SKM-1 treated with dmso at 0.1 percent for 144 hours (cell line): ENCODE data around the gene SOX15.

Experiments used
- DNase-seq: peaks from one replicate; lab custom pipeline; 2025; ENCODE audit not compliant: unreplicated experiment; lab: John Stamatoyannopoulos, UW

The SOX15 gene

DNA sequence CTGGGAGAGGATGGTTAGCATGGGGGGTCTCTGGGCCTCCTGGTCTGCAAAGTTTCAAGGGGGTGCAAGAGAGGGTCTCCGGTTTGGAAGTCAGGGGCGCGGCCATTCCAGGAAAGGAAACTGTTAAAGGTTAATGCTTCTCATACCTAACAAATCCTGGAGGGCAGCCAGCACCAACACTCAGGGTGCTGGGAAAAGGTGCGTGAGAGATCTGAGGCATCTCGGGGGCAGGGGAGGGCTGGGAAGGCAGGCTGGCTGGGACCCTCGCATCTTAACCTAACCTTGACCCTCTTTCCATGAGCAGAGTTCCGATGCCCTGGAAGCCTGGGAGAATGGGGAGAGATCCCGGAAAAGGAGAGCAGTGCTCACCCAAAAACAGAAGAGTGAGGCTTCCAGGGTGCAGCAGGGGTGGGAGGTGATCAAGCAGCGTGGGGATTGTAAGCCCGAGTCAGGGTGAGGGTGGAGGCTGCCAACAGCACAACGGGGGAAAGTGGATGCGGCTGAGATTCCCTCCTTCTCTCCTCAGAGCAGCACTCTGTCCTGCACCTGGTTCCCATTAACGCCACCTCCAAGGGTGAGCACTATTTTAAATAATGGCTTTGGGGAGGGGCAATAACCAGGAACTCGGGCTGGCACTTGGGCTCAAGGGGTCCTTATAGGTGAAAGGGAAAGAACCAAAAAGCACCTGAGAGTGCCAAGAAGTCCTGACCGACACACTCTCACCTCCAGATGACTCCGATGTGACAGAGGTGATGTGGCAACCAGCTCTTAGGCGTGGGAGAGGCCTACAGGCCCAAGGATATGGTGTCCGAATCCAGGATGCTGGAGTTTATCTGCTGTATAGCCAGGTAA, 30.3 kb downstream of the SOX15 start:
- DNase-seq: no peak

DNA sequence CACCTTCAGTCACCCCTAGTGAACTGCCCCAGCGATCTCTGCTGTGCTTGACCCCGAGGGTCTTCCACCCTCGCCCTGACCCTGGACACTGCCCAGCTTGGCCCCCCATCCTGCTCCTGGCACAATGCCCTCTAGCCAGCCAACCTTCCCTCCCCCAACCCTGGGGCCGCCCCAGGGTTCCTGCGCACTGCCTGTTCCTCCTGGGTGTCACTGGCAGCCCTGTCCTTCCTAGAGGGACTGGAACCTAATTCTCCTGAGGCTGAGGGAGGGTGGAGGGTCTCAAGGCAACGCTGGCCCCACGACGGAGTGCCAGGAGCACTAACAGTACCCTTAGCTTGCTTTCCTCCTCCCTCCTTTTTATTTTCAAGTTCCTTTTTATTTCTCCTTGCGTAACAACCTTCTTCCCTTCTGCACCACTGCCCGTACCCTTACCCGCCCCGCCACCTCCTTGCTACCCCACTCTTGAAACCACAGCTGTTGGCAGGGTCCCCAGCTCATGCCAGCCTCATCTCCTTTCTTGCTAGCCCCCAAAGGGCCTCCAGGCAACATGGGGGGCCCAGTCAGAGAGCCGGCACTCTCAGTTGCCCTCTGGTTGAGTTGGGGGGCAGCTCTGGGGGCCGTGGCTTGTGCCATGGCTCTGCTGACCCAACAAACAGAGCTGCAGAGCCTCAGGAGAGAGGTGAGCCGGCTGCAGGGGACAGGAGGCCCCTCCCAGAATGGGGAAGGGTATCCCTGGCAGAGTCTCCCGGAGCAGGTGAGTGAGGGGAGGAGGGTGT, 31.2 kb downstream of the SOX15 start, which contains the start of gene TNFSF13:
TNFSF13 (plus strand) TSS at position 207 of the 776 bp plus-strand sequence; CDS start at position 497, 290 bp downstream.
- peak; percentile 71 for DNase-seq

DNA sequence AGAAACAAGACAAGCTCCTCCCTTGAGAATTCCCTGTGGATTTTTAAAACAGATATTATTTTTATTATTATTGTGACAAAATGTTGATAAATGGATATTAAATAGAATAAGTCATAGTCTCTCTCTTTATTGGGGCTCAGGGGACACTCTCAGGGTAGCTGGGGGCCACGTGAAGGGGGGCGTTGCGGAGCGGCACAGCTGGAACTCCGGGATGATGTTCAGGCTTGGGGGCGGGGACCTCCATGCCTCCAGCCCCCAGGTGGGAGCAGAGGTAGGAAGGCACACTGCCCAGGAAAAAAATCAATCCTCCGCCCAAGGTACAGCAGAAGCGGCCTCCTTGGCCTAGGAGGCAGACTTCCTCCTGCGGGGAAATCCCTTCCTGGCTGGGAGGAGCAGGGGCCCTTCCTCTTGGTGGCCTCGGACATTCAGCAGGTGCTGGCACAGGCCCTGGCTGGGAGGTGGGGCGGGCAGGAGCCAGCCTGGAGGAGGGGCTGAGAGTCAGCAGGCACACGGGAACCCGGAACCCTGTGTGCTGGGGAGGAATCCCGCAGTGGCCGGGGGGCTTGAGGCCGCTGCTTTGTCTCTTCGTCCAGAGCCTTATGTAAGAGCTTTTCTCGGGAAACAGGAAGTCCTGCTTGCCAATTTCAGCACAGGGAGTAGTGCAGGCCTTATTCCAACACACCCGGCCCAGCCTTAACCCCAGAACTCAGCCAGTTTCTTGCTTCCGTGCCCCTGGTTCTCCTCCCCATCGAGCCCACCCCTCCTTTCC, 31.9 kb downstream of the SOX15 start:
- DNase-seq: peak; percentile 31

DNA sequence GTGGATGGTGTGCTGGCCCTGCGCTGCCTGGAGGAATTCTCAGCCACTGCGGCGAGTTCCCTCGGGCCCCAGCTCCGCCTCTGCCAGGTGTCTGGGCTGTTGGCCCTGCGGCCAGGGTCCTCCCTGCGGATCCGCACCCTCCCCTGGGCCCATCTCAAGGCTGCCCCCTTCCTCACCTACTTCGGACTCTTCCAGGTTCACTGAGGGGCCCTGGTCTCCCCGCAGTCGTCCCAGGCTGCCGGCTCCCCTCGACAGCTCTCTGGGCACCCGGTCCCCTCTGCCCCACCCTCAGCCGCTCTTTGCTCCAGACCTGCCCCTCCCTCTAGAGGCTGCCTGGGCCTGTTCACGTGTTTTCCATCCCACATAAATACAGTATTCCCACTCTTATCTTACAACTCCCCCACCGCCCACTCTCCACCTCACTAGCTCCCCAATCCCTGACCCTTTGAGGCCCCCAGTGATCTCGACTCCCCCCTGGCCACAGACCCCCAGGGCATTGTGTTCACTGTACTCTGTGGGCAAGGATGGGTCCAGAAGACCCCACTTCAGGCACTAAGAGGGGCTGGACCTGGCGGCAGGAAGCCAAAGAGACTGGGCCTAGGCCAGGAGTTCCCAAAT, 32.6 kb downstream of the SOX15 start:
- DNase-seq: no peak

DNA sequence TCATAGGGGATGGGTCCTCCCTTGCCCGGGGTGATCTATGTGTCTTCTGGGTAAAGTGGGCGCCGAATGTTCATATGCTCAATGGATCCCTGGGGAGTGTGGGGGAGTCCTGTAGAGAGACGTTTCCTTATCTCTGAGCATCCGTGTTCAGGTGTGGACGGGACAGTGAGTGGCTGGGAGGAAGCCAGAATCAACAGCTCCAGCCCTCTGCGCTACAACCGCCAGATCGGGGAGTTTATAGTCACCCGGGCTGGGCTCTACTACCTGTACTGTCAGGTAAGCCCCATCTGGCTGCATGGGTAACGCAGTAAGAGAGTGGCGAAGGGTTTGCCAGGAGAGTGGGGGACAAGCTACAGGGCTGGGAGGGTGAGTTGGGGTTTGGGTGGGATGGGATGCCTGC, 33.3 kb downstream of the SOX15 start:
- DNase-seq: no peak

DNA sequence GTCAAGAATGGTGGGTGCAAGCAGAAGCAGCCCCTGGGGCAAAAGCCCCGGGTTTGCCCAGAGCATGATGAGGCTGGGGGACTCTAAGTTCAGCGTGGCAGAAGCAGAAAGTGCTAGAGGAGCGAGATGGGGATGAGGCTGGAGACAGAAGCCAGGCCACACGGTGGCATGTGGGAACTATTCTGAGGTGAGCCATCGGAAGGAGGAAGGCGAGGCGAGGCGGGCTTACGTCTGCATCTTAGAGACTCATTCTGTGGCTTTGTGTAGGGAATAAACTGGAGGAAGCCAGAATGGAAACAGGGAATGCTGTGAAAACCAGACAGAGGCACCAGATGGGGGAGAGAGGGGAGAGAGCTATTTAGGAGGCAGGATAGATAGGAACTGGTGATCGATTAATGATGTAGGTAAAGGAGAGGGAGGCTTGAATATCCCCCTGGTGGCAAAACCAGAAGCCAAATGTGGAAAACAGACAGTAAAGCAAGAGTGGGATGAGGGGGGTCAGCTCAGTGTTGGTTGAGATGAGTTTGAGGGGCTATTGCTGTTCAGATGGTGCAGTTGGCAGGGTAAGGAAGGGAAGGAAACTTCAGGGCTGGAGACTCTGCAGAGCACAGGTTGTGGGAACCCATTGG, 34.5 kb downstream of the SOX15 start:
- DNase-seq: no peak

DNA sequence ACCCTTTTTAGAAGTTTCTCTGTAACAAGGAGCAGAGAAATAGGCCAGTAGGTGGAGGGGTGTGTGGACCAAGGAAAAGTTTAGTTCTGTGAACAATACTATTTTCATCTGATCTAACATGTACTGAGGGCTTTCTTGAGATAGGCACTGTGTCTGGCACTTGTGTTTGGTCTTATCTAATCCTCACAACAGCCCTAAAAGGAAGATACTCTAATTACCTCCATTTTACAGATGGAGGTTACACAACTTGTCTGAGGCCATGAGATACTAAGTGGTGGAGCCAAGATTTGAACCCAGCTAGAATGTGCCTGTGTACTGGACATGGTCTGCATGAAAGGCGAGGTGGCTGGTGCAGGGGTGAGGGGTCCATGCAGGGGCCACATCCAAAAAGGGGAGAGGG, 36.5 kb downstream of the SOX15 start:
- no peak for DNase-seq

DNA sequence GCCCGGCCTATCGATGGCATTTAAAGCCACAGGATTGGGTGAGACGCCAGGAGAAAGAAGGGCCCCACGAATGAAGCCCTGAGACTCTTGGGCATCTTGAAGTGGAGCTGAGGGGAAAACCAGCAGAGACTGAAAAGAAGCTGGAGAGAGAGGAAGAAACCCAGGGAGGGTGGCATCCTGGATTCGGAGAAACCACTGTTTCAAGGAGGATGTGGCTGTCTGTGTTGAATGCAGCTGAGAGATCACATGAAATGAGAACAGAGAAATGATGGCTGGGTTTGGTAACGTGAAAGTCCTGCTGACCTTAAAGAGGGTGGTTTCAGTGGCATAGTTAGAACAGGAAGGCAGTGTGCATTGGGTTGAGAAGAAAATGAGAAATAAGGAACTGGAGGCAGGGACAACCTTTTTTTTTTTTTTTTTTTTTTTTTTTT, 37.3 kb downstream of the SOX15 start:
- peak; percentile 66 for DNase-seq

DNA sequence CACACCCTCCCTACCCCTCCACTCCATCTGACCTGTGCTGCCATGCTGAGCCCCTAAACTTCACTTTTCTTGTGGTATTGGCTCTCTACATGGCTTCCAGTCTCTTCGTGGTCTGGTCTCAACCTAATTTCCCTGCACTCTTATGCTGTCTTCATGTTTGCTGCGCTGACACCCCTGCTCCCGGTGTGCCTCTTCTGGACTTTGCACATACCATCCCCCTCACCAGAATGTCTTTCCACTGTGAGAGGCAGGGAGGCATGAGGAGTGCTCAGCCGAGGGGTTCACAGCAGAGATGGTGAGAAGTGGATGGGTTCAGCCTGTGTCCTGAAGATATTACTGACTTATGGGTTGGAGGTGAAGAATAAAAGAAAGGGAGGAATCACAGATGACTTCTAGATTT, 38.5 kb downstream of the SOX15 start:
- no peak for DNase-seq

DNA sequence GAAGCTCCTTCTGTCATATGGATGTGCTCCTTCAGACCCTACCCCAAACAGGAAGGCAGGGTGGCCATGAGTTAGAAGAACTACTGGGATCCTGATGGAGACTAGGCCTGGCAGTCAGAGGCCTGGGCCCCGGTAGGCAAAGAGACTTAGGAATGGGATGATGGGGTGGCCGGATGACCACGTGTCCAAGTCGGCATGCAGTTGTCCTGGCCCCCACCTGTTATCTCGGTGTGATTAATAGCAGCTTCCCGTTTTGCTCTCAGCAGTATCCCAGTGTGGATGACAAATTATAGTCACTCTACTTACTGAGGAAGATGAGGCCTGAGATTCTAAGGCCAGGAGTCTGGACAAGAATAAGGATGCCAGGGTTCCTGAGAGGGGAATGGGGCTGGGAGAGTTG, 39.5 kb downstream of the SOX15 start:
- DNase-seq: no peak

DNA sequence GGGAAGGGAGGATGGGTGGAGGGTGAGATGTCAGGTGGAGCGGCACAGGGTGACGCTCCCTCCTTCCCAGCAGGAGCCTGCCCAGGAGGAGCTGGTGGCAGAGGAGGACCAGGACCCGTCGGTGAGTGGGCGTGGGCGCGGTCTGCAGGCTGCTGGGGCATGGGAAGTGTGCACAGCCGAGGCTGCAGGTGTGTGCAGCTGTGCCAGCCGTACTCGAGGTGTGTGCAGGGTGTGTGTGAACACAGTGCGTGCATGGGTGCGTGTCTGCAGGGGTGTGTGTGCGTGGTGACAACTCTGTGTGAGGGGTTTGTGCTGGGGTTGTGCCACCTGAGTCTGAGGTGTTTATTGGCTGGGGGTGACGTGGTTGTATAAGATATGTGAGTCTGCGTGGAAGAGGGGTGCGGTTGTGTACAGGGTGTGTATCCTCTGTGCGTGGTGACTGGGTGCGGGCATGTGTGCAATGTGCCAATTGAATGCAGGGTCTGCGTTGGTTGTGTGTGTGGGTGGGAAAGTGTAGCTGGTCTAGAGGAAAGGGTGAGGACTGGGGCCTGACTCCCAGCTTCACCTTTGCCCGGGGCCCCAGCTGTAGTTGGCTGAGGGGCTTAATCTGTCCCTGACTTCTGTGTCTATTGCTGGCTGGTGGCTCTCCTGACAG, 40.4 kb downstream of the SOX15 start:
- no peak for DNase-seq

DNA sequence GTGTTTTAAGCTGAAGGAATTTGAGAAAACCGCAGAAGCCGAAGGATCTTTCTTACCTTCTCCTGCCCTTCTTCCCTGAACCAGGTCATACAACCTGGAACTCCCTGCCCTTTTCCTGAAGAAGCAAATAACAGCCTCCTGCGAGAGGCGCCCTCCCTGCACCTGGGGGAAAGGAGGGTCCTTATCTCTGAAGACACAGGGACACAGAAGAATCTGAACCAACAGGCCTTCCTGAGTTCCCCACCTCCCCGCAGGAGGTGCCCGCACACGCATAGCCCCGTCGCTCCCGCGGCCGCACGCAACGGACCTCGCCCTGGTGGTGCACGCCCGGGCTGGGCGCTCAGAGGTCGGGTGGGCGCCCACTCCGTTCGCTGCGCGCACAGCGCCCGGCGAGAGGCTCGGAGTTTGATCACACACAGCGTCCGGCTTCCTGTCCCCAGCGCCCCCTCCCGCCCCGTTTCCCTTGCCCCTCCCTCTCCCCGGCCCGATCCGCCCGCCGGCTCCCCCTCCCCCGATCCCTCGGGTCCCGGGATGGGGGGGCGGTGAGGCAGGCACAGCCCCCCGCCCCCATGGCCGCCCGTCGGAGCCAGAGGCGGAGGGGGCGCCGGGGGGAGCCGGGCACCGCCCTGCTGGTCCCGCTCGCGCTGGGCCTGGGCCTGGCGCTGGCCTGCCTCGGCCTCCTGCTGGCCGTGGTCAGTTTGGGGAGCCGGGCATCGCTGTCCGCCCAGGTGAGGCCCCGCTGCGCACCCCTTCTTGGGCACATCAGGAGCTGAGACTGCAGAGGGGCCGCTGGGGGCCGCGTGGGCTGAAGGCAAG, 41.1 kb downstream of the SOX15 start, which contains the start of gene TNFSF12:
TNFSF12 (plus strand) TSS at position 474 of the 816 bp plus-strand sequence; CDS start at position 570, 96 bp downstream.
- DNase-seq: no peak

DNA sequence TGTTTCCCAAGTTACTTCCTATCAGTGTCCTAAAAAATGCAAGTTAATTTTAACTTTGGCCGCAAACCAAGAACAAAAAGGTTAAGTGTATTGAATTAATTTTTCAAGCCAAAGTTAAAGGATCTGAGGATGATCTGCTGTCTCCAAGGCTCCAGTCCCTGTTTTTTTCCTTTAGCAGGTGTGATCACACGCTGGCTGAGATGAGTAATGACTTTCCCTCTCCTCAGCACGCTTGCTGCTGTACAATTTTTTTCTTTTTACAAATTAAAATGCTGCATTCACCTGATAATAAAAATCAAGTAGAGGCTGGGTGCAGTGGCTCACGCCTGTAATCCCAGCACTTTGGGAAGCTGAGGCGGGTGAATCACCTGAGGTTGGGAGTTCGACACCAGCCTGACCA, 45.0 kb downstream of the SOX15 start:
- no peak for DNase-seq

DNA sequence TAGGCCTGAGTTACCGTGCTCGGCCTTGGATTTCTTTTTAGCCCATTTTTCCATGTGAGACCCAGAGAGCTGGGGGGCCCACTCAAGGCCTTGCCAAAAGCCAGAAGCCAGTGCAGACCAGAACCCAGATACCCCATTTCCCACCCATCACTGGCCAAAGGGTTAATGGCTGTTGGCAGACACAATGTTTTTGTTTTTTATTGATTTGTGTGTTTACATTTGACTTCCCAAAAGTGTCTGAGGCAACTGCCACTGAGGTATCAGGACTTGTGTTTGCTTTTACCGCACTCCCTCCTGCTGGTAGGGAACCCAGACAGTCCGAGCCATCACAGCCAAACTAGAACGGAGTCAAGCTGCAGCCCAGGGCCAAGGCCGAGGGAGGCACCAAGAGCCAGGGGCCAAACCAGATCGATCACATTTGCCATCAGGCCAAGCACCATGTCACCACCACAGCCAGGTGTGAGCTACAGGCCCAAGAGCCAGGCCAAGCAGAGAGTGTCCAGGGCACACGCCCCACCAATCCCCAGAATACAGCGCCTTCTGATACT, 48.7 kb downstream of the SOX15 start:
- no peak for DNase-seq

DNA sequence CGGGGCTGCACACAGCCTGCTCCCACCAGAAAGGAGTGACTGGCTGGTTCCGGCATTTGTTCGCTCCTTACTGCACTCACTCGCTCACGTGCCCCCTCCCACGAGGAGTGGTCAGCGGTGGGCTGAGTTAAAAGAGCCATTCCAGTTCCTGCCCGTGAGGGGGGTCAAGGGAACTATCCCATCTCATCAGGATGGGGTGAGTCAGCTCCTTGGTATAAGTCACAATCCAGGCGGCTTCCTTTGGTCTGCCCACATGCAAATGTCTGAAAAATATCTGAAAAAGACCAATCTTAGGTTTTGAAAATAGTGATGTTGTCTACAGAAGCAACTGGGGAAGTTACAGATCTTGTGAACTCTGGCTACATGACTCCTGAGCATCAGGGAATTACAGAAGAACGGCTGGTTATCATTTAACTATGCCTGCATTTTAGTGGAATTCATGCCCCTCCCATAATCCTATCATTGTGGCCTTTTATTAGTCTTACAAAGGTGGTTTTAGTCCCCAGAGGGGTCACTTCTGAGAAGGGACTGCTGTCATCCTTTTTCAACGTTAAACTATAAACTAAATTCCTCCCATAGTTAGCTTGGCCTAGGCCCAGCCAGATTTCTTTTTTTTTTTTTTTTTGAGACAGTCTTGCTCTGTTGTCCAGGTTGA, 50.9 kb downstream of the SOX15 start:
- no peak for DNase-seq
